PC-3 (cell line): ENCODE results near the gene AFAP1L2.

Experiments used
- CTCF ChIP-seq: fragments of 300-600 bp; sonication (generic); conservative IDR thresholded peaks from 2 replicates; pipeline ENCODE4 v1.5.1; 2017; ENCODE audit warnings: antibody characterized with exemption, low read depth, mild to moderate bottlenecking, low read length
- EZH2 ChIP-seq: fragments of 300-600 bp; sonication (generic); IDR thresholded peaks from one replicate; pipeline ENCODE4 v1.6.1; 2017; ENCODE audit warnings: antibody characterized with exemption, mild to moderate bottlenecking, low read length; ENCODE audit not compliant: unreplicated experiment
- EZH2phosphoT487 ChIP-seq: fragments of 300-600 bp; sonication (generic); IDR thresholded peaks from 2 replicates; pipeline ENCODE4 v1.6.1; 2018; ENCODE audit warnings: mild to moderate bottlenecking, antibody characterized with exemption, low read length, borderline replicate concordance

DNA sequence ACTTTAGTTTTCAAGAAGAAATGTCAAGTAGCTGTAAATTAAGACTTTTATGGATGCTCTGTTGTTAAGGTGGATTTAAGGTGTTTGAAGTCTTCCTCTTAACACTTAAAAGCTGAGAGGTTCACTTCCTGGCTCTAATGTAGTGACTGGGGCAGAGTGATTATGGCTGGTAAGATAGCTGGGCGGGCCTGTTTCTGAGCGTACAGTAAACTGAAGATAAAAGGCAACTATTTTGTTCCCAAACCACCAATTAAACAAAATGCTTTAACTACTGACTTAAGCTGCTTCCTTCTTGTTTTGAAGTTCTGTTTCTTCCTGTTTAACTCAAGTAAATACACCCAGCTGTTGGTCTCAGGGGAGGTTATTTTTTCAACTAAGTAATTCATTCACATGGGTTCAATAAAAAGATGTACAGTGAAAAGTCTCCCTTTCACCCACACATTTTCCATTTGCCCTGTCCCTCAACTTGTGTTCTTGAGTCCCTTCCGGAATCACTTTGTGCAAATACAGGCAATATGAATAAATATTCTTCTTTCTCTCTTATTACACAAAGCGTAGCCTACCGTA is 145.9 kb downstream of the AFAP1L2 start:
- TF ChIP-seq CTCF (no peak), EZH2 (no peak), EZH2phosphoT487 (no peak)
